AG04449 (cell line): Measurements from ENCODE around the gene B4GALNT3.

Experiments
- CTCF ChIA-PET: fragments of 350-600 bp; formaldehyde crosslinking; extraction: SDS; loops from one replicate; lab custom pipeline; 2021; ENCODE audit warnings: antibody characterized with exemption; lab: Yijun Ruan, JAX
- POLR2A ChIA-PET: fragments of 400-600, 350-600 bp; formaldehyde crosslinking; extraction: SDS; loops from one replicate; lab custom pipeline; 2020; ENCODE audit warnings: antibody characterized with exemption, inconsistent platforms; lab: Yijun Ruan, JAX
- DNase-seq: peaks from one replicate; pipeline ENCODE4 v3.0.0-alpha.2; 2010; ENCODE audit warnings: low read depth, low spot score
- H3K4me3 ChIP-seq: 2 replicates; pipeline ENCODE4 v1.5.1; 2011; ENCODE audit warnings: low read depth, mild to moderate bottlenecking, control low read depth, low read length
- CTCF ChIP-seq: IDR thresholded peaks from one replicate; pipeline ENCODE4 v1.5.1; 2011; ENCODE audit warnings: mild to moderate bottlenecking, moderate library complexity, low read length, control low read depth, inconsistent platforms; ENCODE audit not compliant: insufficient read depth; ENCODE audit errors: missing control alignments

B4GALNT3 gene

GRCh38 chr12:579420-580110 is 119.8 kb downstream of the B4GALNT3 start:
- no peak for DNase-seq
- TF ChIP-seq CTCF: no peak
- ChIA-PET POLR2A (no interaction called here), CTCF (interaction anchor here (1.3 to 16.1 kb wide), 6 partner anchors 10 to 235 kb away, joined by 3 to 290 read pairs (median 21); partner anchors contain the start of gene WNK1)
- no peak overlapping the region for H3K4me3 ChIP-seq

- no peak for TF ChIP-seq CTCF
- H3K4me3 ChIP-seq: no peak overlapping the region
- no peak for DNase-seq
- ChIA-PET CTCF (interaction anchor here (0.7 to 16.1 kb wide), 5 partner anchors 10 to 233 kb away, joined by 3 to 290 read pairs (median 9); no protein-coding TSS in a partner anchor), POLR2A (no interaction called here)
Measured at GRCh38 chr12:580813-581212, 121.1 kb downstream of the B4GALNT3 start.

GRCh38 chr12:581321-581720 is 121.6 kb downstream of the B4GALNT3 start:
- DNase-seq: no peak
- H3K4me3 ChIP-seq: no peak overlapping the region
- POLR2A ChIA-PET: no interaction called here
- TF ChIP-seq CTCF: no peak
- CTCF ChIA-PET: interaction anchor here (0.7 to 16.1 kb wide), 6 partner anchors 10 to 233 kb away, joined by 3 to 290 read pairs (median 8); partner anchors contain the start of gene WNK1

GRCh38 chr12:581746-582145 is 122.0 kb downstream of the B4GALNT3 start:
- POLR2A ChIA-PET: no interaction called here
- DNase-seq: no peak
- no peak for TF ChIP-seq CTCF
- CTCF ChIA-PET: interaction anchor here (0.7 to 16.1 kb wide), 6 partner anchors 9 to 232 kb away, joined by 3 to 290 read pairs (median 8); partner anchors contain the start of gene WNK1
- H3K4me3 ChIP-seq: no peak overlapping the region

GRCh38 chr12:583251-583869 is 123.6 kb downstream of the B4GALNT3 start:
- no peak overlapping the region for H3K4me3 ChIP-seq
- no peak for TF ChIP-seq CTCF
- POLR2A ChIA-PET: no interaction called here
- DNase-seq: no peak
- CTCF ChIA-PET: interaction anchor here (1.0 to 1.2 kb wide), 2 partner anchors 45 to 231 kb away, joined by 3 read pairs; no protein-coding TSS in a partner anchor
